Activated CD8-positive, alpha-beta memory T cell treated with anti-CD3 and anti-CD28 coated beads, Interleukin-2, amount 50 U/mL, for 24 hours (primary cell): ENCODE results near the gene SOX15.
"Not testable (repeated sequence)": the region's sequence is repeated elsewhere in the genome, so short reads cannot be mapped to it uniquely, and the experiment has no call there.

Experiments
- DNase-seq: peaks from one replicate; pipeline ENCODE4 v3.0.0-alpha.2; 2020; ENCODE audit errors: extremely low read depth

Gene SOX15

DNA sequence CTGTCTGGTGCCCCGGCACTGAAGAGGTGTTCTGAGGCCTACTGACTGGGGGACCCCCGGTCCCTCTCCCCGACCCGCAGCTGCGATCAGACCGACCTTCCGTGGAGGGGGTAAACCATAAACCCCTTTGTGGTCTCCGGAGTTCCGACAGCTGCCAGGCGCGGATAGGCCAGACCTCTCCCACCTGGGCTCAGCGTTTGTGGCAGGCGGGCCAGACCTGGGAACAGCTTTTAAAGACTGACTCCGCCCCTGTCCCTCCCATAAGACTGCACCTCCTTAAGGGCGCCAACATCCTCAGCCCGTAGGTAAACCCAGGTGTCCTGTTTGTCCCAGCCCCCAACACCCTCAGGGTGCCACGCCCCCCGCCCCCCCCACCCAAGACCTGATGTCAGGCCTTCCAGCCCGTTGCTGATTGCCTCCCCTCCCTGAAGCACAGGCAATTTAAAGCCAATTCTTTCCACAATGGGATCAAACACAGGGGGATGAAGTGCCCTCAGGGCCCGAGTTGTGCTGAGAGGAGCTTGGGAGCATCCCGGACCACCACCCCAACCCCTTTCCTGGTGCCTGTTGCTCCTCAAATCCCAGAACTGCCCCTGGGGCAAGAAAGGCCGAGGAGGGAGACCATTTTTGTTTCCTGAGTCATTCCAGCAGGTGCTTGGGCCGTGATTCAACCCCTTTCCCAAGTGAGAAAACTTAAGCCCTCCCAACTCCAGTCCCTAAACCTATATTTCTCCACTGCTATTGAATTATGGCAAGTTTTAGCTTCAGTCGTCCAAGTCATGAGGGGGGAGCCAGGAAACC lies at the start of gene SOX15:
SOX15 (minus strand) TSS at position 204 of the 801 bp plus-strand sequence. CDS start 418 bp downstream, outside the sequence.
- no peak for DNase-seq

DNA sequence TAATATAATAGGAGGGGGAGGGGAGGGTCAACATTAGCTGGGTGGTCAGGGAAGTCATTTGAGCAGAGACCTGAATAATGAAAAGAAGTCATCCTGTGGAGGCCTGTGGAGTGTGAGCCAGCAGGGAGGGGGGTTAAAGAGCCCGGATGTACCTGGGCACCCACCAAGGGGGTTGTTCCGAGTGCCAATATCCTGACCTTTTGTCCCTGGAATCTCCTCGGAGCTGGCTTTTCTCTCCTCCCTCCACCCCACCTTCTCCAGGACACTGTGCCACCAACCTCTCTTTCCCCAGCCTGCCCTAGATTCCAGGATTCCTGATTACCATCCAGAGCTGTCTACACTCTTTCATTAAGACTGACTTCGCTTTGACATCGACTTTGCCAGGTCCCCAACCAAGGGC lies 46.3 kb upstream of the SOX15 start:
- DNase-seq = no peak

DNA sequence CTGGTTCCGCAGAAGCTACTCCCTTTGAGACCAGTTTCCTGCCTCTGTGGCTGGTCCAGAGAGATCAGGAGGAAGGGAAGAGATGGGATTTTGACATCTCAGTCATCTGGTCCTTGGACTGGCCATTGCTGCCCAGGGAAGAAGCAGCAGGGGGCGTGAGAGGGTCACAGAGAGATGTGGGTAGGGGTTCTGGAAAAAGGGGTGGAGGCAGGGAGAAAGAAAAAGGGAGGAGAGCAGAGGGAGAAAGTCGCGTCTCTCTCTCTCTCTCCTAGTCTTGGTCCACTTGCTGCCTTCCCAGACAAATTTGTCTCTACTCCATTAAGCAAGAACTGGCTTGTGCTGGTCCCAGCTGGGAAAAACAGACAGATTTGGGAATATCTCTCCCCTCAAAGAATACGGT lies 44.5 kb upstream of the SOX15 start:
- DNase-seq = no peak

DNA sequence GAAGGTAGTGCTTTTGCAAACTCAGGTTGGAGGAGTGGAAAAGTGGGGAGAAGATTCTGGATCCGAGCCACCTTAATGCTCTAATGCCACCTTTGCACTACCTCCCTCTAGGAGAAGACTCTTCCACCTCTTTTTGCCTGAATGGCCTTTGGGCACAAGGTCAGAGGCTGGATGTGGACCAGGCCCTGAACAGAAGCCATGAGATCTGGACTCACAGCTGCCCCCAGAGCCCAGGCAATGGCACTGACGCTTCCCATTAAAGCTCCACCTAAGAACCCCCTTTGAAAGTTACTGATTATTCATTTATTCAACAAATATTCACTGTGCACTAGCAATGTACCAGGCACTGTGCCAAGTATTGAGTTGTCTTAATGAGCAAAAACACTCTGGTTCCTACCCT lies 43.2 kb upstream of the SOX15 start:
- DNase-seq = no peak

DNA sequence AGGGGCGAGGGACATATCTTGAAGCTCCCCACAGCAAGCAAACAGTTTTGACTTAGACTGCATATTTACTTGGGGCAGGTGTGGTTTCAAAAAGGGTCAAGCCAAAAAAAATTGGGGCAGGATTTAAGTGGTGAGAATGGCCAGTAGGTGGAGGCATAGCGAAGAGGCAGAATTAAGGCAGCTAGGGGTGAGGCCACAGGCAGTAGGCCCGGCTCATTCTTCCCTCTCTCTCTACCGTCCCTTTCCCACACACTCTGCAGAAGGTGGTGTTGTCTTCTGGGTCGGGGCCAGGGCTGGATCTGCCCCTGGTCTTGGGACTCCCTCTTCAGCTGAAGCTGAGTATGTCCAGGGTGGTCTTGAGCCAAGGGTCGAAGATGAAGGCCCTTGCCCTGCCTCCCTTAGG lies 42.6 kb upstream of the SOX15 start:
- DNase-seq = no peak

DNA sequence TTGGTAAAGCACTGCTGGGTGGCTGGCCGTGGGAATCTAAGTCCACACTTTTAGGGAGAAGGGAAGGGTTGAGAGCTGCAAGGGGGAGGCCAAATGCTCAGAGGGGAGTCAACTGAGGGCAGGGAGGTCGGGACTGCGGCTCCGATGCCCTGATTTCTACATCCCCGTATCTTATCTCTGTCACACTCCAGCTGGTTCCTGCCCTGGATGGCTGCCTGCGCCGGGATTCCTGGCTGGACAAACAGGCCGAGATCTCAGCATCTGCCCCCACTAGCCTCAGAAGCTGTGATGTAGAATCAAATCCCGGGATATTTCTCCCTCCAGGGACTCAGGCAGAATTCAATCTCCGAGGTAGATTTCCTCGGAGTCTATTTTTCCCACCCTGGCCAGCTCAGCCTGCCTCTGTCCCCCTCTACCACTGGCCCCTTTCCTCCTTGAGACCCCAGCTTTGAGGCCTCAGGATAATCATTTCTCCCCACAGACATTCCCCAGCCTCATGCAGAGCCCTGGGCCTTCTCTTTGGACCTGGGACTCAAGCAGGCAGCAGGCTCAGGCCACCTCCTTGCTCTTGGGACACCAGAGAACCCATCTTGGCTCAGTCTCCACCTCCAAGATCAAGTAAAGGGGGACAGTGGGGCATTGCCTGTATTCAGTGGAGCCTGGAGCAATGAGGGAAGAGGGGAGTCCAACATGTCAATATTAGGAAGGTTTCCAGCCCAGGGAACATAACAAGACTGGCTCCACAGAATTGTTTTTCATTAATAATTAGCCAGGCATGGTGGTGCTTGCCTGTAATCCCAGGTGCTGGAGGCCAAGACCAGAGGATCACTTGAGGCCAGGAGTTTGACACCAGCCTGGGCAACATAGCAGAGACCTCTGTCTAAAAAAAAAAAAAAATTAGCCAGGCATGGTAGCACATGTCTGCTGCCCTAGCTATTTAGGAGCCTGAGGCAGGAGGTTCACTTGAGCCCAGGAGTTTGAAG lies 41.8 kb upstream of the SOX15 start:
- no peak for DNase-seq

DNA sequence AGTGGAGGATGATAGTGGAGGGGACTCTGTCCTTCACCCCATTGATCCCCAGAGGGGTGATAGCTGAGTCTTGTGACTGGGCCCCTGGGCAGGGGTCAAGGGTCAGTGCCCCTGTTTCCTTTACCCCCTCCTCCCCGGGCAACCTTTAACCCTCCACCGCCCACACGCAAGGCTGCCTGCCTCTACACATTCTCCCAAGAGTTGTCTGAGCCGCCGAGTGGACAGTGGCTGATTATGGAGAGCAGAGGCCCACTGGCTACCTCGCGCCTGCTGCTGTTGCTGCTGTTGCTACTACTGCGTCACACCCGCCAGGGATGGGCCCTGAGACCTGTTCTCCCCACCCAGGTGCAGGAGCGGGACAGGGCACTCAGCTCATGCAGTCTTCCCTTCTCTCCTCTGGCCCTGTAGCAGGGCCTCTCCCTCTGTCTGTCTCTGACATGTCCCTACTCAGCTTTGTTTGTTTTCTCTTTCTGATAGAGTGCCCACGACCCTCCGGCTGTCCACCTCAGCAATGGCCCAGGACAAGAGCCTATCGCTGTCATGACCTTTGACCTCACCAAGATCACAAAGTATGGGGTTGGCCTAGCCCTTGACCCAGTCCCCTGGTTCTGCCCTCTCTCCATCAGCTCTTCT lies 40.2 kb upstream of the SOX15 start, which contains the start of gene SHBG:
SHBG (plus strand) TSS at position 197 of the 633 bp plus-strand sequence; CDS start at position 235, 38 bp downstream.
- no peak for DNase-seq

DNA sequence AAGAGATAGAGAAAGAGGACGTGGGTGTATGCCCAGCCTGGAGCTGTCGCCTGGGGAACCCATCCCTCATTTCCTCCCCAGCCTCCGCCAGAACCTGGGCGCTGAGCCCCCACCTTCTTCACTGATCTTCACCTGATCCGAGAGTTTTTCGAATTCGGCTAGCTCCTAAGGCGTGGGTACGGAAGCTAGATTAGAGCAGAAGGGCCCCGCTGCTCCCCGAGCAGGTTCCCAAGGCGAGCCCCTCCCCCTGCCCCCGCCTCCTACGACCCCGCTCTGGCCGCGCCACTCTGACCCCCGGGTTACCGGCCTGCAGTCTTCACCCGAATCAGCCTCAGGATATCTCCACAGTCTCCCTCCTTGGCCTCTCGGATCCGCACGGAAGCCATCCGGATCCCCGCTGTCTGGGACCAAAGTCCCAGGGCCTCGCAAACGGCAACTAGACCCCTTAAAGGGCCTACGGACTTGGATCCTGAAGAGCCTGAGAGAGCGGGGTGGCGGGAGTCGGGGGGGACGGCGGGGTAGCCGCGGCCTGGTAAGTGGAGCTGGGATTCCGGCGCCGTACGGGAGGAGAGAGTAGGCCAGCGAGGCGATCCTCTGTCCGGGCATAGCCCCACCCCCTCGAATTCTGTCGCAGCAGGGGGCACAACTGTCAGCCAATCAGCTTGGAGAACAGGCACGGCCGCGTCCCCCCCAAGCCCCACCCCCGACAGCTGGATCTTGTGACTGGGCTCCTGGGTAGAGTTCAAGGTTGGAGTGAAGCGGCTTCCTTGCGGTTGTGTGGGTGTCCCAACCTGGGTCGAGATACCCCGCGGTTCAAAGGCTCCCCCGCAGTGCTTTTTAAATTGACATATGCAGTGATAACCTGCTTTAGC lies 37.6 kb upstream of the SOX15 start, which contains the start of gene SAT2:
SAT2 (minus strand) TSS at position 572 of the 872 bp plus-strand sequence; CDS start at position 386, 186 bp downstream.
- peak; percentile 71 for DNase-seq

DNA sequence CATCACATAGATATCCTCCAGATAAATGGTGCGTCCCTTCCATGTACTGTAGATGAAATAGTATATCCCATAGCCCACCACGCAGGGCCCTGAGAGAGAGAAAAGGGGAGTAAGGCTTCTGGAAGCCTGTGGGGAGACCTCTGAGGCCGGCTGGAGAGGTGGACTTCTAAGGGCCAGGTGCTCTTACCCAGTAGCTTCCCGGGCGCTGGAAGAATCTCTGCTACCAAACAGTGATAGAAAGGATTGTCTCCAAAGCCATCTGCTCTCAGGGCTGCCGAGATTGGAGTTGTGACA lies 37.0 kb upstream of the SOX15 start:
- no peak for DNase-seq

DNA sequence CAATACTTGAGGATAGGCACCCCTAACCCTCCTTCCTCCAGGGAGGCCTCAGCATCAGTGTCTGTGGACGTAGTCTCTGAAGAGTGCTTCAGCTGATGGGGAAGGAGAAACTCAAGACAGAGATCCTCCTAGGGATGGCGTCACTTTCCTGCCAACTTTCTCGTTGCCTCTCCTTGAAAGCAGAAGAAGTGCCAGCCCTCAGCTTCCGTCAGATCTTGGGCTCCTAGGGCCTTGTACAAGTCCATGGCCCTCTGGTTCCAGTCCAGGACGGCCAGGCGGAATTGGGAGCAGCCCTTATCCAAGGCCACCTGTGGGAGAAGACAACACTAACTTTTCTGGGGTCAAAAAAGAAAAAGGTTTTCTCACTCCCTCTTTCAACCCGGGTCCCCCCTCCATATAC lies 36.4 kb upstream of the SOX15 start:
- DNase-seq = no peak

DNA sequence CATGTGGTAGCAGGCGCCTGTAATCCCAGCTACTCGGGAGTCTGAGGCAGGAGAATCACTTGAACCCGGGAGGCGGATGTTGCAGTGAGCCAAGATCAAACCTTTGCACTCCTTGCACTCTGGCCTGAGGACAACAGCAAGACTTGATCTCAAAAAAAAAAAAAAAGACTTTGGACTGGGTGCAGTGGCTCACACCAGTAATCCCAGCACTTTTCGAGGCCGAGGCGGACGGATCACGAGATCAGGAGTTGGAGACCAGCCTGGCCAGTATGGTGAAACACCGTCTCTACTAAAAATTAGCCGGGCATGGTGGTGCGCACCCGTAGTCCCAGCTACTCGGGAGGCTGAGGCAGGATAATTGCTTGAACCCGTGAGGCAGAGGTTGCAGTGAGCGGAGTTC lies 35.9 kb upstream of the SOX15 start:
- DNase-seq = not testable (repeated sequence)

DNA sequence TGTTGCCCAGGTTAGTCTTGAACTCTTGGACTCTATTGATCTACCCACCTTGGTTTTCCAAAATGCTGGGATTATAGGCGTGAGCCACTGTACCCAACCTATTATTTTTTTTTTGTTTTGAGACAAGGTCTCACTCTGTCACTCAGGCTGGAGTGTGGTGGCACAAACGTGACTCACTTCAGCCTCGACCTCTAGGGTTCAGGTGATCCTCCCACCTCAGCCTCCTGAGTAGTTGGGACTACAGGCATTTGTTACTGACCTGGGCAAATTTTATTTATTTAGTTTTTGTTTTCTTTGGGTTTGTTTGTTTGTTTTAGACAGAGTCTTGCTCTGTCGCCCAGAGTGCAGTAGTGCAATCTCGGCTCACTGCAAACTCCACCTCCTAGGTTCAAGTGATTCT lies 33.8 kb upstream of the SOX15 start:
- DNase-seq = no peak

DNA sequence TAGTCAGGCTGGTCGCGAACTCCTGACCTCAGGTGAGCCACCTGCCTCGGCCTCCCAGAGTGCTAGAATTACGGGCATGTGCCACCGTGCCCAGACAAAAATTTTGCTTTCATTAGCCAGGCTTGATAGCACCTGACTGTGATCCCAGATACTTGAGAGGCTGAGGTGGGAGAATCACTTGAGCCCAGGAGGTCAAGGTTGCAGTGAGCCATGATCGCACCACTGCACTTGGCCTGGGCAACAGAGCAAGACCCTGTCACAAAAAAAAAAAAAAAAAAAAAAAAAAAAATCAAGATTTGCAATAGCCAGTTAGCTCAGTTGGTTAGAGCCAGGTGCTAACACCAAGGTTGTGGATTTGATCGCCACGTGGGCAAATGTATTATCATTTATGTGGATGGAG lies 30.9 kb upstream of the SOX15 start:
- no peak for DNase-seq

DNA sequence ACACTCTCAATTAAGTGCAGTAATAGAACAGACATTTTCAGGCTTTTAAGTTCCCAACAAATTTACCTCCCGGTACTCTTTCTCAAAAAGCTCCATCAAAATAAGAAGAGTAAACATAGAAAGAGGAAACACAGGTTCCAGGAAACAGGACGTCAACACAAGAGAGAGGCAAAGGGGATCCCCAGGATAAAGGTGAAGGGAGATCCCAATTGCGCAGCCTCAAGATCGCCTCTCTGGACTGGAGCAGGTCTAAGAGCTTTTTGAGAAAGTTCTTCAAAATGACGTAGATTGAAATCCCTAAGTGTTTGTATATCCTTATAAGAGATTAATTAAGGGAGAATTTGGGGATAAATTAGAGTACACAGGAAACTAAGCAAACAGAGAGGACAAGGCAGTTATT lies 28.7 kb upstream of the SOX15 start:
- no peak for DNase-seq

DNA sequence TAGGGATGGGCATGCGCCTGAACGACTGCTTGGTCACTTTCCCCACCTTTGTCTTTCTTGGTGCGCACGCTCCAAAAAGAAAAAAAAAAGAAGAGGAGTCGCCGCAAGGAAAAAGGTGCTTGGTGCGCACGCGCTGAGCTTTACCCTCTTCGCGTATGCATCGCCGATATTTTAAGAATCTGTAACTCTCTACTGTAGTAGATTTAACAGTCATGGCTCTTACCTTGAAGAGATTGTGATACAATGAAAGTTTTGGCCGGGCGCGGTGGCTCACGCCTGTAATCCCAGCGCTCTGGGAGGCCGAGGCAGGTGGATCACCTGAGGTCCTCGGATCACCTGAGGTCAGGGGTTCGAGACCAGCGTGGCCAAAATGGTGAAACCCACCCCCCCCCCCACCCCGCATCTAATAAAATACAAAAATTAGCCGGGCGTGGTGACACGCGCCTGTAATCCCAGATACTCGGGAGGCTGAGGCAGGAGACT lies 25.4 kb upstream of the SOX15 start:
- no peak for DNase-seq

DNA sequence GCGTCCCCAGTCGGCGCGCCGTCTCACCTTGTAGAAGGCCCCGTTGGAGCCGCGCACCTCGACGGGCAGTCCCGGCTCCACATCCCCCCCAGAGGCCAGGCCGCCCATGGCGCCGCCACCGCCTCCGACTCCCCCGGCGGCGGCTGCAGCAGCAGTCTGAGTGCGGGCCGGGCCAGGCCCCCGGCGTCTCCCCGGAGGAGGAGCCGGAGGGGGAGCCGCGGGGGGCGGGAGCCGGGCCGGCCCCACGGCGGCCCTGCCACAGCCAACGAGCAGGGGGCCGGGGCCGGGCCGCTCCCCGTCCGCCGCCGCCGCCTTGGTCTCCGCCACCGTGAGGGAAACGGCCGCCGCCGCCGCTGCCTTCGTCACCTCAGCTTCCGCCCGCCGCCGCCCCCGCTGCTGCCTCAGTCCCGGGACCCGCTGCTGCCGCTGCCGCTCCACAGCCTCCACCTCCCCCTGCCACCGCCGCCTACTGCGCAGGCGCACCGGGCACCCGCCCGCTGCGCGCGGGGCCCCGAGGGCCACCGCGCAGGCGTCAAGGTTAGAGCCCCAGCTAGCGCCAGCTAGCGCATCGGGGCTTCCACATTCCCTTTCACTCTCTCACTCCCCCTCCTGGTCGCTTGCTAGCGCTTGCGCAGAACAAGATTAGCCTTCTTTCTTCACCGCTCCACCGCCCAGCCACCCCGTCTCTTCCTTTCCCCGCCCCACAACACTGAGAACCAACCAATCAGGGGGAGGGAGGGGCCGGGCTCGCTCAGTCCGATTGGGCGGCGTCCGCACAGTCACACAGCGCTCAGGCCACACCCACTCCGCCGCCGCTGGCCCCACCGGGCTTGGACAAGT lies 24.8 kb upstream of the SOX15 start, which contains the start of gene FXR2:
FXR2 (minus strand) TSS at position 473 of the 840 bp plus-strand sequence; CDS start at position 108, 365 bp downstream.
- peak; percentile 99 for DNase-seq

DNA sequence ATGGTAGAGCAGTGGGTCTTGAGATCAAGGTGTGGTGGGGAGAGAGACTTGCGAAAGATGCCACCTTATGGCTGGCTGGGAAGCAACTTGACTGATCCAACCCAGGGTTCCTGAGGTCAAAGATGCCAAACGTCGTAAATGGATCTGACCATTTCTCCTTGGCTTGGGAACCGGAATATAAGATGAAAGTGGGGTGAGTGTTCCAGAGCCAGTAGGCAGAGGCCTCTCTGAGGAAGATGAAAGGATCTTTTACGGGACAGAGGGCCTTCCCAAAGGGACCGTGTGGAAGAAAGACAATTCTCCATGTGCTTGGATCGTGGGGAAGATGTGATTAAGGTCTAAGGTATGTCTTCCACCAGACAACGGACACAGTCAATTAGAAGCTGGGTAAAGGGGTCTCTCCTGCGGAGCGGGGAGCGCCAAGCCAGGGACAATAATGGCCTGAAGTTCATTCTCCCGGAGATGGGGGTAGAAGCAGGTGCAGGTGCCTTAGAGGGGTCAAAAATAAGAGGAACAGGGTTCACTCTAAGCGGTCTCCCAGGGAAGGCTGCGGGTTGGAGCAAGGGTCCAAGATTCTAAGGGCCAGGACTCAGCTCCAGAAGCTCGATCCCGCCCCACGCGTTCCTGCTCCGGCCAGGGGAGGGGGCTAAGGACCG lies 24.0 kb upstream of the SOX15 start:
- no peak for DNase-seq

DNA sequence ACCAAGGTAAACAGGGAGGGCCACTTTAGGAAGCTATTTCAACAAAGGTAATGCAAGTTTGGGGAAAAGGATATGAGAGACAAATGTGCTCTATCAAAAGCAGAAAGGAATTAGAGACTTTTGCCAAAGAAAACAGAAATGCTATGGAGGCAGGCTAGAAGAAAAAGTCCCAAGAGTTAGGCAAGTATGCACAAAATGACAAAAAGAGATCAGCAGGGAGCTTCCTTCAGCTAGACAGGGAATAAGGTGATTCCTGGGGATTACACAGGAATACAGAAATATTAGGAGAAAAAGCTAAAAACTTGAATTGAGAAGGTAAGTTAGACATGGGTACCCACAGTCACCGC lies 22.4 kb upstream of the SOX15 start:
- no peak for DNase-seq

DNA sequence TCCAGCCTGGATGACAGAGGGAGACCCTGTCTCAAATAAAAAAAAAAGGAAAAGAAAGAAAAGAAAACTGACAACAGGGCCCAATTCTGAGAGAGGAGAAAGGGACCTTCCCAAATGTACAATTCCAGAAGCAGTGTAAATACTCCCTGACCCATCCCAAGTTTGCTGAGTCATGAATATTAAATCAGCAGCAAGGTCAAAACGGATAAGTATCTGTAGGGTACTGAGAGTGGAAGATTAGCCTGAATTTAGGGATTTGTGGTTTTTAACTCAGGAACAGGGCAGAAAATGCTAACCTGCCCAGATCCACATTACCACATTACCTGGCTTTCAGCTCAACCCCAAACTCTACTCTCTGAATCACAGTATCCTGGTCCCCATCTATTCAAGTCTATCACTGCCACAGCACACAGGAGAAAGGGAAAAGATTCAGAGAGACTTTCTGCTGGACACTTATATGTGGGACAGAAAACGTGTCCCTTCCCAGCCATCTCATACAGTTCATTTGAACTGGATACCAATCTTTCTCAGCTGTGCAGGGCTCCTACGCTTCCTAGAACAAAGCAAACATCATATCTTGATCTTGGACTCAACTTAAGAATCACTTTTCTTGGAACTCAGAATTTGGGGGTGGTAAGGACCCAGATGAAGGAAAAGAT lies 21.9 kb upstream of the SOX15 start:
- no peak for DNase-seq
